Measurements from ENCODE around the gene XDH.

Gene XDH

DNA sequence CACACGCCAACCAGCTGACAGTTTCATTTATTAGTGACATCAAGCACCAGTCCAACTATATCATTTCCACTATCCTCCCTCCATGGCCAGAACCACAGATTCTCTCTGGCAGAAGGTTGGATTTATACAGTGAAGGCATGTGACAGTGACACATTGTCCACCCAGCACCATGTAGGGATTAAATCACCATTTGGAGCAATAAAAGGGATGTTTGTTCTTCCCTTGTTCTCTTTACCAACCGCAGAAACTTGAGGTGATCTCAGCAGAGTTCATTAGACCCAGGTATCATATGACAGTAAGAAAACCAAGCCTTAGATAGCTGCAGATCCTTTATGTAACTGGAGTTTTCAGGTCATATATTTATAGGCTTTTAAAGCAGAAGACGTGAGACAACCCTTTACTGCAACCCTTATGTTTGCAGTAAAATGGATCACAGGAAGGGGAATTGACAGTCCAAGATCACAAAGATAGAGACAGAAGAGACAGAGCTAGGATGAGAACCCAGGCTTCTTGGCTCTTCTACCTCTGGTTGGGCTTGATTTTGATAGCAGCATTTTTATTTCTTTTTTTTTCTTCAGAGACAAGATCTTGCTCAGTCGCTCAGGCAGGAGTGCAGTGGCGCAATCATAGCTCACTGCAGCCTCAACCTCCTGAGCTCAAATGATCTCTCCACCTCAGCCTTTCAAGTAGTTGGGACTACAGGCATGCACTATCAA is 80.1 kb downstream of the XDH start:
- H3K27ac ChIP-seq: peak overlapping the region; percentile 90
- DNase-seq (ENCODE audit: low read depth, low spot score): peak; percentile 49

DNA sequence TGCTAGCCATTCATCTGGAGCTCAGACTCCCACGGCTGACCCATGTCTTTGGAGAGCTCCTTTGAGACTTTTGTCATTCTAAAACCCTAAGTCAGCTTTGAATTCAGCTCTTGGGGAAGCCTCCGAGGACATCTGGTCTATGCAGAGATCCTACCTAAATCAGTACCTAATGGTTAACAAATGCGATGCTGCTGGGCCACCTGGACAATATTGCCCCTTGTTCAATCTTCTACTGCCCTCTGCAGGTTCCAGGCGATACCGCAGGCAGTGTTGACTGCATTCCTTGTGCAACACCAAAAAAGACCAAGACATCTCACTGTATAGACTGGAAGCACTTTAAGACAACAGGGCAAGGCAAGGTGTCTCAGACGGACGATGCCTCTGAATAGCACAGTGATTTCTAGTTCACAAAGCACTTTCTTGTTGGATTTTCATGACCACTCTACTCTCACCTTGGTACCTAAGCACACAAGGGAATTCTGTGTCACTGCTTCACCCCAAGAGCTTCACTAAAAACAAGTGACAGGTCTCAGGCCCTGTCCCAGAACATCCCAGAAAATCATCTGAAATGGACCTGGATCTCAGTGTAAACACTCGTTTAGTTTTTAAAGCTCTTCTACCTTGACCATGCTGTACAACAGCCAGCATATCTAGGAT is 80.9 kb downstream of the XDH start:
- DNase-seq (ENCODE audit: low read depth, low spot score): peak; percentile 50
- peak overlapping the region; percentile 90 for H3K27ac ChIP-seq

DNA sequence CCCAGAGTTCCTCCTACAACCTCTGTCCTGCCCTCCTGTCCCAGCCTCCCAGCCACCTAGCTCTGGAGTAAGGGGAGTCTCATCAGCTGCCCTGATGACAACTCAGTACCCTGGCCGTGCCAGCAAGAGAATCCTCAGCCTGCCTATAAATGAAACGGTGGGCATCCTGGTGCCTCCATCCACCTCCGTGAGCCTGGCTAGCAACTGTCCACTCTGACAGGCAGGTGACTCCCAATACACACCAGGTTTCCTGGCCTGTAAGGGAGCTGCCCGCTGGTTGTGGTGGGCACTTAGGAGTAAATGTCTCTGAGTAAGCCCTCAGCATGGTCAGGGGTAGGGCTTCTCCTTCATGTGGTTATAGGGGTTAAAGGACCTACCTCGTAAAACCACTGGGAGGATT is 81.5 kb downstream of the XDH start:
- no peak overlapping the region for H3K27ac ChIP-seq
- DNase-seq (ENCODE audit: low read depth, low spot score): no peak

DNA sequence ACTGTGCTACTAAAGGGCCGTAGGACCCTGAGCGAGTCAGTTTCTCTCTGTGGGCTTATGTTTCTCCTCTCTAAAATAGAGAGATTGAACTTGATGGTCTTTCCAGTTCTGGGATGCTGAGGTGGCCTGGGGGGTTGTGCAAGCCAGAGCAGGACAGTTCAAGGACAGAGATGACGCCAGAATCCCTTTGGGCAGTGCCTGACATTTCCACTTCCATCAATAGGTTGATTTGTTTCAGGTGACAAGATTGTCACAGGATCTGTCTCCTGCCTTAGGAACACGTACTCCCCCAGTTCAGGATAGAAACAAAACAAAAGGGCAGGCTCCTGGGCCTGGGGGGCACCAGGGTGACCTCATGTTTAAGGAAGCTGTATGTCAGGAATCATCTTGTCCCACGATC is 82.0 kb downstream of the XDH start:
- no peak overlapping the region for H3K27ac ChIP-seq
- no peak for DNase-seq (ENCODE audit: low read depth, low spot score)

DNA sequence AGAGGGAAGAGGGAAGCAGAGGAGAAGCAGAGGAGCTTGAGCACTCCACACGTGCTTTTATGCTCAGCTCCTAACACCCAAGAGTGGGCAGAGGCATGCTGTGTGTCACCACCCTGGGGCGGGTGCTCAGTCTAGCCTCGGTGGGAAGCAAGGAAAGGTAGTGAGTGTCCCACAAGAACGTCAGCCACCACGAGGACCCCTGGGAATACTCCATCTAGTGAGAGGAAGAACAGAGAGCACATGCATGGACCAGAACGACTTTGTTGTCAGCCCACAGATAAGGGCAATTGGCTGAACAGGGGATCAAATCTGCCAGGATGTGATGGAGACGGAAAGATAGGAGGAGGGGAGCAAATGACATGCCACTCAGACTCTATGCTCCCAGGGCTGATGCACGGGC is 83.4 kb downstream of the XDH start:
- DNase-seq (ENCODE audit: low read depth, low spot score): no peak
- H3K27ac ChIP-seq: no peak overlapping the region

DNA sequence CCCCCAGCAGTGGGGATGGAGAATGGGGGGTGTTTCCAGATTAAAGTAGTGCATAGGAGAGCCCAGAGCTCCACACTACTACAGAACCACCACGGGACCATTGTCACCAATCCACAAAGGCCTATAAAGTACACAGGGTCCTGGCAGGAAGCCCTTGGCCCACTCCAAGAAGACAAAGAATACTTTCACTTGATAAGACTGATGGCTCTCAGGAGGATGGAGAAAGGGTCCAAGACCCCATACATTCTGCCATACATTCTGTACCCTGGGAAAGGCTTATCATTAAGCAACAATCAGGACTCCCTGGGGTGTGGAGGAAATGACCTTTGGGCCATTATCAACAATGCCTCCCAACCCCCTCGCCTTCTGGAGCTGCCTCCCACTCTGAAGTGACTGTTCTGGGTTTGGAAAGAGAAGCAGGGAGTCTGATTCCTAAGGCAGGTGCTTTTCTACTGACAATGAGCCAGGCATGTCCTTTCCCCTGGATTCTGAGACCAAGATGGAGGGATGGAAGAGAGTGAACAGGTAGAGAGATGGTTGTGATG is 85.4 kb downstream of the XDH start:
- no peak for DNase-seq (ENCODE audit: low read depth, low spot score)
- no peak overlapping the region for H3K27ac ChIP-seq

DNA sequence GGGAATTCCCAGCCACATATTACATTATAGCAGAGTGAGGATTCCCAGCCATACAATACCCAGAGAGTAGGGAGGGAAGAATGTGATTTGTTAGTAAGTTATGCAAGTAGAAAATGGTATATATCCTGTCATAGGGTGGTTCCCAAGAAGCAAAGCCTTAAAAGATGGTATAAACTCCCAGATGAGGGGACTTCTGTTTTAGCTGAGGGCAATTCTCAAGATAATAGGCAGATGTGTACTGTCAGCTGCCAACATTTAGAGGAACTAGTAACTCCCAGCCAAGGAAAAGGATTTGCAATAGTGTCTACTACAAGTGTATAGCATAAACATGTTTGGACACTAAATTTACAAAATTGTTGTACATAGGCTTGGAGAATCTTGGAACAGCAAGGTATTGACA is 86.5 kb downstream of the XDH start:
- H3K27ac ChIP-seq: no peak overlapping the region
- DNase-seq (ENCODE audit: low read depth, low spot score): no peak

DNA sequence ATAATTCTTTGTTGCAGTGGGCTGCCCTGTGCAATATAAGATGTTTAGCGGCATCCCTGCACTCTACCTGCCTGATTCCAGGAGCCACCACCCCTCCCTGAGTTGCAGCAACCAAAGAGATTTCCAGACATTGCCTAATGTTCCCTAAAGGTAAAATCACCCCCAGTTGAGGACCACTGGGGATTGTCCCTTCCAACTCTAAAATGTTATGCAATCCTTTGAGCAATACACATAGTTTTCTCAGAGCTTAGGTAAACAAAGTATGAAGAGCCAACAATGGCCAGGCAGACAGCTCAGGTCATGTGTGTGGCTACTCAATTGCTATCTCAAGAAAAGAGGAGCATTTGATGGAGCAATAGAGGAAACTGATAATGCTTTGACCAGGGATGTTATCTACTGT is 87.0 kb downstream of the XDH start:
- no peak for DNase-seq (ENCODE audit: low read depth, low spot score)
- H3K27ac ChIP-seq: no peak overlapping the region

DNA sequence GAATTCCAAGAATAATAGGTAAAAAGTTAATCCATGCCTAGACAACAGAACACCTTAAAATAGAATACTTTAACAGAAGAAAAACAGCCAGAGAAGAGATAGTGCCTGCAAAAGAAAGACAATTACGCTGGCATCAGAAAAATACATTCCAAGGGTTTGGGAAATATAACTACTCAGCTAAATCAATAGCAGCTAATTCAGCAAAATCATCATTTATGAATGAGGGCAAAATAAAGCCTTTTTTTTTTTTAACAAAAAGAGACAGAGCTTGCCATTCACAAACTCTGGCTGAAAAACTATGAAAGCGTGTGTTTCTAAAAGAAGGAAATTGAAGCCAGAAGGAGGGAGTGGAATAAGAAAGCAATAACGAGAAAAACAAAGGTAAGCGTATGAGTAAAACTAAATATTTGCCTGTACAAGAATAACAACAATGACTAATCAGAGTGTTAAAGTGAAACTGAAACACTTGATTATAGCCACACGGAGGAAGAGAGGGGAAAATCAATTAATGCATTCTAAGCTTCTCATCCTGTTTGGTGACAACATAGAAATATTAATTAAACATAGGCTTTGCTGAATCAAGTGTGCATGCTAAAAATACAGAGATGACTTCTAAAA is 90.4 kb downstream of the XDH start:
- DNase-seq (ENCODE audit: low read depth, low spot score): no peak
- peak overlapping the region; percentile 26 for H3K27ac ChIP-seq

DNA sequence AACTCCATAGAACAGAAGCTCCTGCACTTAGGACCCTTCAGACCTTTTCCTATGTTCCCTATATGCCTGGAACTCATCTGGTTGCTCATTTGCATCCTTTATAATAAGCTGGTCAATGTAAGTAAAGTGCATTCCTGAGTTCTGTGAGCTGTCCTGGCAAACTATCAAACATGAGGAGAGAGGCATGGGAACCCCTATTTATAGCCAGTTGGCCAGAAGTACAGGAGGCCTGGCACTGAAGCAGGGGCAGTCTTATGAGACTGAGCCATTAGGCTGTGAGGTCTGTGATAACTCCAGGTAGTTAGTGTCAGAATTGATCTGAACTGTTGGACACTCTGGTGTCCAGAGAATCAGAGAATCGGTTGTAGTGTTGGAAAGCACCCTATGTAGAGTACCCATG is 92.2 kb downstream of the XDH start:
- no peak for DNase-seq (ENCODE audit: low read depth, low spot score)
- H3K27ac ChIP-seq: no peak overlapping the region

DNA sequence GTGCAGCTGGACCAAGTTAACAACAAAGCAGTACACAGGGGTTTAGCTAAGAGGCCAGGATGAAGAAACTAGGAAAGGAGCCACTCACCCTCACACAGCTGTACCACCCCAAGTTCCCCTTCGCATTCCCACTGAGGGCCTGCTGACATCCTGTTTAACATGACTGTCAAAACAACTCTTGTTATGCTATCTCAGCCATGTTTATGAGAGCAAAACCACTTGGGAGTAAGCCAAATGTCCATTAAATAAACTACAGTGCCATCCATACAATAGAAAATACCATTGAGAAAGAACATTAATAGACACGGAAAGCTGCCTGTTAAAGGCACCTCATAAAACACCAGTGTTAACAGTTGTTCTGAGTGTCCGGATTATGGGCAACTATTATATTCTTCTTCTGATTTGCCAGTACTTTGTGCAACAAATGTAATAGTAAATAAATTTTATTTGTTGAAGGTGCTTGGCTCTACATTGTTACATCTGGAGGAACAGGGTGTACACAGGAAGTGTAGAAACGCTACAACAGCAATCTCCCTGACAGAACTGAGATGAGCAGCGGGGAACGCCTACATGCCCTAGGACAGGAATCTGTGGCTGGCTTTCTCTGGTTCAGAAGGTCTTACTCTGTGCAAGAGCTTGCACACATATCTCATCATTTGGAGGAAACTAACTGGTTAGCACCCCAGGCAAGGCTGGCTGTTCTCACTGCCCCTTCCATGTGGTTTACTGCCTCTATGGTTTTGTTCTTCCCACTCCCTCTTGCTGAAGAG is 95.0 kb downstream of the XDH start:
- DNase-seq (ENCODE audit: low read depth, low spot score): no peak
- no peak overlapping the region for H3K27ac ChIP-seq

DNA sequence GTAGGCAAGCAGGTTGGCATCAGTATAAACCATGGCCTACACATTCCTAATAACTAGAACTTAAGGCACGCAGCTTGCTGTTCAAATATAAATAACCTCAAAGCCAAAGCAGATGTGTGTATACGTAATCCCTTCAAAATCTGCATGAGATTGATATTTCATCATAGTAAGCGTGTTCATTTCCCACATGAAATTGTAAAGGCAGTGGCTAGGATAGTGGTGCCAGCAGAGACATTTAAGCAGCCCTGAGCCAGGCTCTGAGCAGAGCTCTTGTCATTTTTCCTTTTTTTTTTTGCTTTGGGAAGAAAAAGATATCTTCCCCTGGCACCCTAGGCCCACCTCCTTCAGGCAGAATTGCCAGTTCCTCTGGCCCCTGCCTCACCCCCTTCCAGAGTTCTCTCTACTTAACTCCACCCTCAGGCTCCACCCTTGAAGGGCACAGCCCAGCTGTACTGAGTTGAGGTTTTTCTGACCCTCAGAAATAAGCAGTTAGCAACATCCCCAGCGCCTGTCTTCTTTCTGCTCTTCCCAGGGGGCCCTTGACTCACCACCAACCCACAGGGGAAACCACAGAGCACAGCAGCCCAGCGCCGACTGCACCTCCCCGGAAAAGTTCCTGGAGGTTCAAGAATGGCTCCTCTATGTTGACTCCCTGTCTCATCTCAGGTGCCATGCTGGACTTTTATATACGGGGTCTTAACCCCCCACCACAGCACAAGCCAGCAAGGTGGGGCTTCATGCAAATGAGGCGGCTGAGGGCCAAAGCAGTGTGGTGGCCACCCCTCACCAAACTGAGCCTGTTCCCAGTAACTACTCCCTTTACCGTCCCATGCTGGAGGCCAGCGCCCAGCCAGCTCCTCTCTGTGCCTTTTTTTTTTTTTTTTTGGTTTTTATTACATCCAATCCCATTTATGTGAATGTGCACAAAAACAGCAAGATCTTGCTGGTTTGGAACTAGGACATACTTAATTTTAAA is 95.9 kb downstream of the XDH start:
- no peak for DNase-seq (ENCODE audit: low read depth, low spot score)
- H3K27ac ChIP-seq: no peak overlapping the region

DNA sequence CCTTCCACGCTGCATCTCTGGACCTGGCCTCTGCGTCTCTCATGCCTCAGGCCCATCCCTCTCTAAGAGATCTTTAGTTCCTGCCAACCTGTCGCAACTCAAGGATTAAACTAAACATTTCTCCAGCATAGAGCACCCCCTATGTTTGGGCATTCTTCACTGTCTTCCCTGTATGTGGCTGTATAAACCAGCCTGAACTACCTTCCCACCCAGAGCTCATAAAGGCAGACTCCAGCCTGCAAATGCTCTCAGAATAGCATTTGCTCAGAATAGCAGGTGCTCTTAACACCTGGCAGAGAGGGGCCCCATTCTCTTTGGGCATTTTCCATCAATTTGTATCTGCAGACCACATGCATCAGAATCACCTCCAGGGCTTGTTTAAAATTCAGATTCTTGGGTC is 97.1 kb downstream of the XDH start:
- DNase-seq (ENCODE audit: low read depth, low spot score): no peak
- H3K27ac ChIP-seq: no peak overlapping the region

DNA sequence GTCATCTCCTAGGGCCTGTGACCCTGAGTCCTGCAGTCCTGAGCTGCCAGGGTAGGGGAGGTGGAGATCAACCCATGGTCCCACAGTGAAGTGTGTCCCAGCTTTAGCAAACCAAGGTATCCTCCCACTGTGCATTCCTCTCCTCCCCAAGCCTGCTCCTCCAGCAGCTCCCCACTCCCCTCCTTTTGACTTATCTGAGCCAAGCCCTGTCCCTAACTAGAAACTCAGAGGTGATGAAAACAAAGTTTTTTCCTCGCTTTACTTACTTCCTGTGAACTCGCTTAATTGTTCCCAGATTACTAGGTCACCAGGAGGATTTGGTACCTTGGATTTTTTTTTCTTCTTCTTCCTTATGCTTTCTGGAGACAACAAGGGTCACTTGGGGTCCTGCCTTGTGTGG is 99.8 kb downstream of the XDH start:
- DNase-seq (ENCODE audit: low read depth, low spot score): no peak
- H3K27ac ChIP-seq: no peak overlapping the region

DNA sequence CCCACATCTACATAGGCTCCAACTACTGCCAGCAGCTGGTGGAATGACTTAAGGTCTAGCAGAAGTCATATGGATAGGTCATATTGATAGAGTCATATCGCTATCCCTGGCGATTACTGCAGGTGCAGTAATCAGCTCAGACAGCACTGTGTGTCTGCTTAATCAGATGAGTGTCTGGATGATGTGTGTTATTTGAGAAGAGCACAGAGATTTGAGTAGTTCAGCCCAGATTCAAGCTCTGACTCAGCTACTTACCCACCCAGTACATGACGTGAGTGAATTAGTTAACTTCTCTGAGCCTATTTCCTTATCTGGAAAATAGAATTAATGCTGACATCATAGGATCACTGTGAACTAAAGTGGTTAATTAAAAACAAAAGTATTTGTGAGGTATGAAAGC is 101.6 kb downstream of the XDH start:
- H3K27ac ChIP-seq: no peak overlapping the region
- no peak for DNase-seq (ENCODE audit: low read depth, low spot score)

DNA sequence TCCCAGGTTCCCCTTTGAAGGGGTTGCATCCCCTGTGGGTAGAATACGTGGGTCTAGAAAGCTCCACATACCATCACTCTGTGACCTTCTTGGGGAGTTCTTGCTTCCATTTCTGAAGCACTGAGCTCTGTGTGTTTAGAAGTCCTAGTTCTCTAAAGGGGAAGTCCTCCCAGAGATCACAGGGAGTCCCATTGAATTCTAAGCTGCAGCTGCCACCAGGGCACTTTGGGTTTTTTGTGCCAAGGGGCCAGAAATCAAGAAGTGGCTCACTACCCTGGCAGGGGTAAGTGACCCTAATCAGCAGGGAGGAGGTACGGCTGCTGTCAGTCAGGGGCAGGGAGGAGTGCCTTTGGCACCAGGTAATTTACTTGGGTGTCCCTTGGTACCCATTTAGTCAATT is 109.7 kb downstream of the XDH start:
- no peak overlapping the region for H3K27ac ChIP-seq
- DNase-seq (ENCODE audit: low read depth, low spot score): no peak

DNA sequence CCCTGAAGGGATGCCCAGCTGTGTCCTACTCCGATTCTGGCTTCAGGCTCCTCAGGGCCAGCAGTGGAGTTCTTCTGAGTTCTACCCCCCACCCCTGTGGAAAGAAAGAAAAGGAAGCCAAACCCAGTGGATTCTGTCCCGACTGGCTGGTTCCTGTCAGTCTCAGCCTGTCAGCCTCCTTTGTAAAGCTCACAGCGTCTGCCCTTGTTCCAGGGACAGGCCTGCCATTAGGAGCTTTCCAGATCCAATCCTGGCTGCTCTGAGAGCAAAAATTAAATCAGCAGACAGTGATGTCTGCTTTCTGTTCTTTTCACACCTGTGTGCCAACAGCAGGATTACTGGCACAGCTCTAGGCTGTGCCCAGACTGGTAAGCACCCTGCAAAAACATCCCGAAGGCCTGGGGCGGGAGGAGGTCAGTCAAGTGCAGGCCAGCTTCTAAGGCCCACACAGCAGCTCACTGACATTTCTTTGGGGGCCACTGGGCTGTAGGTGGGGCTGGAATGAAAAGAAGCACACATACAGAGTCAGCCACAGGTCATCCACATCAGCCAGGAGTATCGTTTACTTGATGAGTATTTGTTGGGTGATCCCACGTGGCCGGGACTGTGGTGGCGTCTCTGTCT is 111.5 kb downstream of the XDH start:
- DNase-seq (ENCODE audit: low read depth, low spot score): peak; percentile 57
- peak overlapping the region; percentile 27 for H3K27ac ChIP-seq

DNA sequence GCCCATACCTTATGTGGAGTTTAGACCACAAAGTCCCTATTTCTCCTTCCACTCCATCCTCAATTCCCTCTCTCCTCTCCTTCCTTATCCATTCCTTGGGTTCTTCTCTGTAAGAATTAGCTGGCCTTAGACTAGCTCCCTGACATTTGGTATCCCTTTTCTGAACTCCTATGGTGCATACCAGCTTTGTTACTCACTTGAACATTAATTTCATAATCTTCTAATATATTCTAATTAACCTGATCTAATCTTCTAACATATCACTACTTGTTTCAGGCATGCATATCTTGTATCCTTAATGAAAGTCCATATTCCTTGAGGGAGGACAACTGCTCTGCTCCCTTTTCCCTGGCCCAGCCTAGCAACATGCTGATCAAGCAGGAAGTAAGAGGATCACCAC is 114.2 kb downstream of the XDH start:
- no peak for DNase-seq (ENCODE audit: low read depth, low spot score)

DNA sequence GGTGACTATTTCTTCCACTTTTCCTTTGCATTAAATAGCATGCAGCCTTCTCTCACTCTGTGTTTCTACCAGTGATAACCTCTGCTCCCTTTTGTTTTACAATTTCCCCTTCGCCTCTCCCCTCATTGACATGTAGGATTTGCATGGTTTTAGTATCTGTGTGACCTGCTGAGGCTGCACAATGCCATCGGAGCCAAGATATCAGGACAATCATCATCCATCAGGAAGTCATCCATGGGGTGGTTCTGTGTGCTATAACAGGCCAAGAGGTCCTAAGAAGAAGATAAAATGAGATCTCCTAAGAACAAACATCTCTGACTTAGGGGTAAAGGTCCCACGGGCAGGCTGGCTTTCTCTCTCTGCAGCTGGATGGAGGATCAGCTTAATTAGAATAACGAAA is 115.0 kb downstream of the XDH start:
- DNase-seq (ENCODE audit: low read depth, low spot score): no peak
- no peak overlapping the region for H3K27ac ChIP-seq

More for the DNA sequence above, 114.2 kb downstream of the XDH start:
- H3K27ac ChIP-seq: no peak overlapping the region

Data from epithelial cell of prostate (primary cell).